DMS79 (cell line): ENCODE measurements around the gene TXNRD1.
A peak's percentile ranks its signal among the peaks of the same experiment; 100 is the strongest.
"Not testable (repeated sequence)": the region's sequence is repeated elsewhere in the genome, so short reads cannot be mapped to it uniquely, and the experiment has no call there.

ENCODE experiments used
- DNase-seq: peaks from one replicate; lab custom pipeline; 2025; lab: John Stamatoyannopoulos, UW

The TXNRD1 gene

GRCh38 chr12:104280717-104281458, 65.3 kb downstream of the TXNRD1 start:
- DNase-seq, result no peak

- DNase-seq, result no peak
Observed at GRCh38 chr12:104281636-104282035, 66.1 kb downstream of the TXNRD1 start.

- DNase-seq, result no peak
Observed at GRCh38 chr12:104282109-104282508, 66.5 kb downstream of the TXNRD1 start.

- DNase-seq, result peak; percentile 54
Observed at GRCh38 chr12:104285740-104286515, 70.3 kb downstream of the TXNRD1 start.

GRCh38 chr12:104286516-104287482, 71.2 kb downstream of the TXNRD1 start:
- peak; percentile 92 for DNase-seq

- DNase-seq, result peak; percentile 84
Observed at GRCh38 chr12:104288635-104289274, 73.2 kb downstream of the TXNRD1 start.

- DNase-seq, result no peak
Observed at GRCh38 chr12:104290320-104290719, 74.7 kb downstream of the TXNRD1 start.

- DNase-seq, result no peak
Observed at GRCh38 chr12:104290855-104291254, 75.3 kb downstream of the TXNRD1 start.

GRCh38 chr12:104291867-104292524, 76.4 kb downstream of the TXNRD1 start:
- peak; percentile 43 for DNase-seq

GRCh38 chr12:104292872-104293794, 77.6 kb downstream of the TXNRD1 start:
- no peak for DNase-seq

- DNase-seq, result not testable (repeated sequence)
Observed at GRCh38 chr12:104294158-104294859, 78.7 kb downstream of the TXNRD1 start.

GRCh38 chr12:104294927-104295668, 79.5 kb downstream of the TXNRD1 start:
- no peak for DNase-seq

- DNase-seq, result no peak
Observed at GRCh38 chr12:104295954-104296353, 80.4 kb downstream of the TXNRD1 start.

GRCh38 chr12:104296718-104297117, 81.1 kb downstream of the TXNRD1 start:
- no peak for DNase-seq

- peak; percentile 44 for DNase-seq
Observed at GRCh38 chr12:104297477-104298113, 82.0 kb downstream of the TXNRD1 start.

GRCh38 chr12:104299842-104300481, 84.4 kb downstream of the TXNRD1 start:
- DNase-seq, result no peak

- DNase-seq, result peak; percentile 73
Observed at GRCh38 chr12:104303538-104304151, 88.1 kb downstream of the TXNRD1 start, which contains the start of gene EID3. Gene EID3, plus strand, starts transcription at chr12:104303739. Its CDS starts 196 bp downstream, at chr12:104303935.
